ENCODE data around the gene TAS2R1. TPM values are rescaled to one million over a fixed set of nuclear protein-coding genes. Genes with fewer than 3 reads are reported as not detected.

Gene TAS2R1
- total RNA-seq, 1 donor from 2014 or later, result not detected

- TF ChIP-seq POLR2AphosphoS5 (IDR thresholded peaks at IDR 0.05; ENCODE audit: insufficient read depth in 1 of 2, low read depth in 1 of 2), result no peak
- TF ChIP-seq, protein P1, sequence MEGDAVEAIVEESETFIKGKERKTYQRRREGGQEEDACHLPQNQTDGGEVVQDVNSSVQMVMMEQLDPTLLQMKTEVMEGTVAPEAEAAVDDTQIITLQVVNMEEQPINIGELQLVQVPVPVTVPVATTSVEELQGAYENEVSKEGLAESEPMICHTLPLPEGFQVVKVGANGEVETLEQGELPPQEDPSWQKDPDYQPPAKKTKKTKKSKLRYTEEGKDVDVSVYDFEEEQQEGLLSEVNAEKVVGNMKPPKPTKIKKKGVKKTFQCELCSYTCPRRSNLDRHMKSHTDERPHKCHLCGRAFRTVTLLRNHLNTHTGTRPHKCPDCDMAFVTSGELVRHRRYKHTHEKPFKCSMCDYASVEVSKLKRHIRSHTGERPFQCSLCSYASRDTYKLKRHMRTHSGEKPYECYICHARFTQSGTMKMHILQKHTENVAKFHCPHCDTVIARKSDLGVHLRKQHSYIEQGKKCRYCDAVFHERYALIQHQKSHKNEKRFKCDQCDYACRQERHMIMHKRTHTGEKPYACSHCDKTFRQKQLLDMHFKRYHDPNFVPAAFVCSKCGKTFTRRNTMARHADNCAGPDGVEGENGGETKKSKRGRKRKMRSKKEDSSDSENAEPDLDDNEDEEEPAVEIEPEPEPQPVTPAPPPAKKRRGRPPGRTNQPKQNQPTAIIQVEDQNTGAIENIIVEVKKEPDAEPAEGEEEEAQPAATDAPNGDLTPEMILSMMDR (IDR thresholded peaks at IDR 0.05), result no peak
- TF ChIP-seq POLR2A (IDR thresholded peaks at IDR 0.05), result no peak
- Histone ChIP-seq H3K36me3 (no peaks in the 10 kb centered on the region), H3K4me1 (peaks cover 7% of the 10 kb centered on the region), H3K27ac (no peak overlapping the region), H3K9me3 (no peaks in the 10 kb centered on the region), H3K4me3 (no peak overlapping the region), H3K27me3 (no peaks in the 10 kb centered on the region)
- DNase-seq (ENCODE audit: extremely low spot score in 2 of 2), result no peak
- intact Hi-C loops (cut with DNase I), result no loop called here
Observed at GRCh38 chr5:9652295-9652694, 22.1 kb upstream of the TAS2R1 start.

DNA sequence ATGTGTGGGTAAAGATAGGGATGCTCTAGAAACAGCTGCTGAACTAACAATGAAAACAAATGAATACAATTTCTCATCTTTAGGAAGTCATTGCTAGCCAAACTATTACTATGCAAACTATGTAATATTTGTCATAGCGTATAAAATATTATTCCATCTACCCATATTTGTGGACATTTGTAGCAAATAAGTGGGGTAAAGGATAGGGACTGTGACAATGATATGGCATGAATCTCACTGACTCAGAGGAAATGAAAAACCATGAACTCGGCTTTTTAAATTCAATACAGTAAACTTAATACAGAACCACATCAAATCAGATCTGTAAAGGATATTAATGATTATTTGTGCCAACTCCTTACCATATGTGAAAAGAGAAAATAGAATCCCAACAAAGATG lies 16.7 kb upstream of the TAS2R1 start:
- no peaks in the 10 kb centered on the region for H3K36me3 ChIP-seq
- TF ChIP-seq, protein P1 (IDR thresholded peaks at IDR 0.05), result no peak
- no peak for TF ChIP-seq POLR2AphosphoS5 (IDR thresholded peaks at IDR 0.05; ENCODE audit: insufficient read depth in 1 of 2, low read depth in 1 of 2)
- TF ChIP-seq POLR2A (IDR thresholded peaks at IDR 0.05), result no peak
- H3K9me3 ChIP-seq, result no peaks in the 10 kb centered on the region
- no peak overlapping the region for H3K4me3 ChIP-seq
- H3K4me1 ChIP-seq, result no peaks in the 10 kb centered on the region
- no peaks in the 10 kb centered on the region for H3K27me3 ChIP-seq
- intact Hi-C loops (cut with DNase I), result no loop called here
- no peak overlapping the region for H3K27ac ChIP-seq
- no peak for DNase-seq (ENCODE audit: extremely low spot score in 2 of 2)

DNA sequence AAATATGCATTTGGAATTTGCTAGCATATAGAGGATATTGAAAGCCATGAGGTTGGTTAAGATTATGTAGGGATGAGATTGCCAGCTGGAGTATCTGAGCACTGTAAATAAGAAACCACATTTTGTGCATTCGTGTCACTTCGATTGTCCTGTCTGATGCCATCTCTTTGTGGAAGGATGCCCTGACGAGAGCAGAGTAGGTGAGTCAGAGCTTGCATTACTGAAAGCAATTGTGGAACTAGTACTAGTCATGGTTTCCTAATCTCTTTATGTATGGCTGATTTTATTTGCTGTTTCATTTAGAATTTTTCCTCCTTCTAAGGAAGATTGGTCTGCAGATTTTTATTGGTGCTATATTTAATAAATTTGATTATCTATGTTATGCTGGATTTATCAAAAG lies 14.5 kb upstream of the TAS2R1 start:
- TF ChIP-seq POLR2AphosphoS5 (IDR thresholded peaks at IDR 0.05; ENCODE audit: insufficient read depth in 1 of 2, low read depth in 1 of 2) (no peak), POLR2A (IDR thresholded peaks at IDR 0.05) (no peak)
- TF ChIP-seq, protein P1 (IDR thresholded peaks at IDR 0.05), result no peak
- H3K4me3 ChIP-seq, result no peak overlapping the region
- H3K27me3 ChIP-seq, result no peaks in the 10 kb centered on the region
- DNase-seq (ENCODE audit: extremely low spot score in 2 of 2), result no peak
- H3K36me3 ChIP-seq, result no peaks in the 10 kb centered on the region
- H3K4me1 ChIP-seq, result no peaks in the 10 kb centered on the region
- no peaks in the 10 kb centered on the region for H3K9me3 ChIP-seq
- no peak overlapping the region for H3K27ac ChIP-seq
- intact Hi-C loops (cut with DNase I), result no loop called here

DNA sequence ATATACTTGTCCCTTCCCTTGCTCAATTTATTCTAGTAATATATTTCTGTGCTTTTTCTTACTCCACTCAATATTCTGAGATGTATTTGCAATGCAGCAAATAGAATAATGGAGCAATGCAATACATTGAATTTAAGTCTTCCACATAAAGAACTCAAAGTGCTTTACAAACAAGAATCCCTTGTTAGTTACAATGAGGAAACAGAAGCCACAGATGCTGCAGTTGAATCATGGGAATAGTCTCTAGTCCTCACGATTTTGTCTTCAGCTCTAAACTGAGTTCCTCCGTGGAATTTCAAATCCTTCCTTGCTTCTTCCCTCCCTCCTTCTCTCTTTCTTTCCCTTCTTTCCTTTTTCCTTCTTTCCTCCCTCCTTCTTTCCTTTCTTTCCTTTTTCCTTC lies 12.5 kb upstream of the TAS2R1 start:
- Histone ChIP-seq H3K4me3 (no peak overlapping the region), H3K27me3 (no peaks in the 10 kb centered on the region), H3K36me3 (no peaks in the 10 kb centered on the region), H3K27ac (no peak overlapping the region), H3K9me3 (peaks cover 4% of the 10 kb centered on the region), H3K4me1 (no peaks in the 10 kb centered on the region)
- TF ChIP-seq, protein P1 (IDR thresholded peaks at IDR 0.05), result no peak
- no peak for TF ChIP-seq POLR2A (IDR thresholded peaks at IDR 0.05)
- no peak for TF ChIP-seq POLR2AphosphoS5 (IDR thresholded peaks at IDR 0.05; ENCODE audit: insufficient read depth in 1 of 2, low read depth in 1 of 2)
- no peak for DNase-seq (ENCODE audit: extremely low spot score in 2 of 2)
- intact Hi-C loops (cut with DNase I), result no loop called here

GRCh38 chr5:9641806-9642355 lies 11.7 kb upstream of the TAS2R1 start:
- no peaks in the 10 kb centered on the region for H3K4me1 ChIP-seq
- H3K27ac ChIP-seq, result no peak overlapping the region
- no peaks in the 10 kb centered on the region for H3K36me3 ChIP-seq
- H3K9me3 ChIP-seq, result peaks cover 4% of the 10 kb centered on the region
- no peaks in the 10 kb centered on the region for H3K27me3 ChIP-seq
- no peak overlapping the region for H3K4me3 ChIP-seq
- no peak for DNase-seq (ENCODE audit: extremely low spot score in 2 of 2)
- intact Hi-C loops (cut with DNase I), result no loop called here
- TF ChIP-seq POLR2AphosphoS5 (IDR thresholded peaks at IDR 0.05; ENCODE audit: insufficient read depth in 1 of 2, low read depth in 1 of 2), result no peak
- TF ChIP-seq, protein P1 (IDR thresholded peaks at IDR 0.05), result no peak
- TF ChIP-seq POLR2A (IDR thresholded peaks at IDR 0.05), result no peak

Data from vagina (tissue), 2 donors.